ENCODE results near the gene MOG.

MOG gene

GRCh38 chr6:29611426-29611825 lies 45.5 kb upstream of the MOG start:
- TF ChIP-seq CTCF (IDR thresholded peaks at IDR 0.05; ENCODE audit: low read length) (no peak), EZH2 (IDR thresholded peaks at IDR 0.05; ENCODE audit: borderline replicate concordance, low read length) (no peak)
- H4K20me1 ChIP-seq (ENCODE audit: insufficient read depth, low read length), result no peaks in the 10 kb centered on the region
- H3K9me2 ChIP-seq (ENCODE audit: low read depth, low read length), result no peaks in the 10 kb centered on the region
- H3K79me2 ChIP-seq (ENCODE audit: insufficient read depth, low read length), result no peaks in the 10 kb centered on the region
- H3K9ac ChIP-seq (ENCODE audit: low read length), result no peak overlapping the region
- H3K27ac ChIP-seq (ENCODE audit: low read depth, low read length, poor library complexity, severe bottlenecking), result no peak overlapping the region
- no peak overlapping the region for H3K4me3 ChIP-seq (ENCODE audit: low read depth, low read length, poor library complexity, severe bottlenecking)
- H3K9me3 ChIP-seq (ENCODE audit: low read length), result no peaks in the 10 kb centered on the region
- no peak overlapping the region for H2AFZ ChIP-seq (ENCODE audit: low read length)
- H3K4me2 ChIP-seq (ENCODE audit: low read length), result no peak overlapping the region
- H3K4me1 ChIP-seq (ENCODE audit: insufficient read depth, low read length, severe bottlenecking), result no peaks in the 10 kb centered on the region
- no peaks in the 10 kb centered on the region for H3K36me3 ChIP-seq (ENCODE audit: insufficient read depth, low read length)
- H3K27me3 ChIP-seq (ENCODE audit: insufficient read depth, low read length), result no peaks in the 10 kb centered on the region
- no peaks in the 10 kb centered on the region for H3F3A ChIP-seq (ENCODE audit: insufficient read depth, low read length)

- Histone ChIP-seq H4K20me1 (ENCODE audit: insufficient read depth, low read length) (no peaks in the 10 kb centered on the region), H3K4me2 (ENCODE audit: low read length) (no peak overlapping the region), H3K79me2 (ENCODE audit: insufficient read depth, low read length) (no peaks in the 10 kb centered on the region), H3K27me3 (ENCODE audit: insufficient read depth, low read length) (no peaks in the 10 kb centered on the region), H3K9ac (ENCODE audit: low read length) (no peak overlapping the region), H3K4me1 (ENCODE audit: insufficient read depth, low read length, severe bottlenecking) (no peaks in the 10 kb centered on the region), H3K4me3 (ENCODE audit: low read depth, low read length, poor library complexity, severe bottlenecking) (no peak overlapping the region), H2AFZ (ENCODE audit: low read length) (no peak overlapping the region), H3F3A (ENCODE audit: insufficient read depth, low read length) (no peaks in the 10 kb centered on the region), H3K9me2 (ENCODE audit: low read depth, low read length) (no peaks in the 10 kb centered on the region), H3K9me3 (ENCODE audit: low read length) (no peaks in the 10 kb centered on the region), H3K36me3 (ENCODE audit: insufficient read depth, low read length) (no peaks in the 10 kb centered on the region), H3K27ac (ENCODE audit: low read depth, low read length, poor library complexity, severe bottlenecking) (no peak overlapping the region)
- TF ChIP-seq CTCF (IDR thresholded peaks at IDR 0.05; ENCODE audit: low read length) (peak; percentile 62), EZH2 (IDR thresholded peaks at IDR 0.05; ENCODE audit: borderline replicate concordance, low read length) (no peak)
These were observed 38.9 kb upstream of the MOG start for GRCh38 chr6:29617782-29618554.

GRCh38 chr6:29619578-29620160 lies 37.2 kb upstream of the MOG start:
- Histone ChIP-seq H3K27ac (ENCODE audit: low read depth, low read length, poor library complexity, severe bottlenecking) (no peak overlapping the region), H2AFZ (ENCODE audit: low read length) (no peak overlapping the region), H3K36me3 (ENCODE audit: insufficient read depth, low read length) (no peaks in the 10 kb centered on the region), H3K79me2 (ENCODE audit: insufficient read depth, low read length) (no peaks in the 10 kb centered on the region), H3K4me3 (ENCODE audit: low read depth, low read length, poor library complexity, severe bottlenecking) (no peak overlapping the region), H3K27me3 (ENCODE audit: insufficient read depth, low read length) (no peaks in the 10 kb centered on the region), H3K9me3 (ENCODE audit: low read length) (no peaks in the 10 kb centered on the region), H3F3A (ENCODE audit: insufficient read depth, low read length) (no peaks in the 10 kb centered on the region), H3K4me1 (ENCODE audit: insufficient read depth, low read length, severe bottlenecking) (no peaks in the 10 kb centered on the region), H4K20me1 (ENCODE audit: insufficient read depth, low read length) (no peaks in the 10 kb centered on the region), H3K9ac (ENCODE audit: low read length) (no peak overlapping the region), H3K4me2 (ENCODE audit: low read length) (no peak overlapping the region), H3K9me2 (ENCODE audit: low read depth, low read length) (no peaks in the 10 kb centered on the region)
- TF ChIP-seq EZH2 (IDR thresholded peaks at IDR 0.05; ENCODE audit: borderline replicate concordance, low read length) (no peak), CTCF (IDR thresholded peaks at IDR 0.05; ENCODE audit: low read length) (no peak)

Data from OCI-LY1 (cell line).